ENCODE data around the gene JUNB. TPM values are rescaled to one million over a fixed set of nuclear protein-coding genes. Genes with fewer than 3 reads are reported as not detected.

JUNB gene
- total and polyA plus RNA-seq, 2 of the 4 experiments (the other 2 are of a cell fraction) = 20.8 to 109 TPM

- Histone ChIP-seq H2BK15ac (ENCODE audit: low read depth, low read length) (no peak overlapping the region), H3K4me3 (ENCODE audit: insufficient read depth, low read depth, low read length) (no peak overlapping the region), H3K56ac (ENCODE audit: extremely low read depth, insufficient read depth, low read length) (no peak overlapping the region), H2BK20ac (ENCODE audit: low read depth, low read length) (no peak overlapping the region), H3K27me3 (ENCODE audit: control insufficient read depth, insufficient read depth, low read length) (no peaks in the 10 kb centered on the region), H3K14ac (replicated peaks; ENCODE audit: low read depth, low read length) (no peak overlapping the region), H4K8ac (ENCODE audit: low read depth in 2 of 2, low read length in 2 of 2) (no peak overlapping the region), H3K23ac (ENCODE audit: low read depth, low read length) (no peak overlapping the region), H3K4ac (ENCODE audit: low read depth, low read length) (no peak overlapping the region), H4K91ac (ENCODE audit: insufficient read depth, low read depth, low read length) (no peak overlapping the region), H3K27ac (ENCODE audit: insufficient read depth, low read length) (no peak overlapping the region), H2BK5ac (ENCODE audit: low read depth, low read length, poor library complexity, severe bottlenecking) (no peak overlapping the region), H2AK5ac (ENCODE audit: low read depth, low read length) (no peak overlapping the region), H4K5ac (ENCODE audit: low read depth, low read length) (no peak overlapping the region), H2BK120ac (ENCODE audit: low read depth, low read length) (no peak overlapping the region), H3K4me2 (ENCODE audit: low read depth, low read length) (no peak overlapping the region), H3K4me1 (ENCODE audit: control insufficient read depth, insufficient read depth, low read length) (peaks cover 6% of the 10 kb centered on the region), H3K79me1 (ENCODE audit: low read depth in 1 of 2, low read length in 2 of 2) (peaks cover 0 to 21% of the 10 kb centered on the region in 2 experiments; a peak in 3 of 4 replicates), H3K18ac (ENCODE audit: low read depth, low read length) (no peak overlapping the region), H2AFZ (replicated peaks; ENCODE audit: low read length, poor library complexity) (no peak overlapping the region), H2AK9ac (replicated peaks; ENCODE audit: low read depth, low read length, poor library complexity) (peak overlapping the region; percentile 39), H3K9me1 (ENCODE audit: insufficient read depth, low read length) (peaks cover 10% of the 10 kb centered on the region), H3K36me3 (ENCODE audit: control insufficient read depth, insufficient read depth, low read length) (no peaks in the 10 kb centered on the region; the same call in 1 of the 2 replicates), H4K20me1 (ENCODE audit: insufficient read depth, low read length) (no peaks in the 10 kb centered on the region), H3K9ac (ENCODE audit: low read depth, low read length) (no peak overlapping the region), H3K9me3 (ENCODE audit: control insufficient read depth, insufficient read depth, low read length) (no peaks in the 10 kb centered on the region)
- WGBS, 2 experiments (ENCODE audit: extremely low coverage in 2 of 2, insufficient read length in 1 of 2) = 100% methylated on average over 2 of the region's 2 CpGs; no CpG with 5 or more reads in 1 of the 2 experiments
- ATAC-seq (ENCODE audit: low read depth) = no peak
- intact Hi-C loops (cut with micrococcal nuclease) = no loop called here
- DNase-seq = peak; percentile 35
- TF ChIP-seq RCOR1 (IDR thresholded peaks at IDR 0.05; ENCODE audit: insufficient replicate concordance, low read length) (no peak), SMC3 (IDR thresholded peaks at IDR 0.05; ENCODE audit: low read depth, low read length) (peak; percentile 31; the same call in 1 of the 2 replicates), CEBPB (IDR thresholded peaks at IDR 0.05; ENCODE audit: low read depth, low read length) (no peak), BHLHE40 (IDR thresholded peaks at IDR 0.05; ENCODE audit: low read depth, low read length) (no peak), RAD21 (IDR thresholded peaks at IDR 0.05; ENCODE audit: low read length) (peak; percentile 33), POLR2A (IDR thresholded peaks at IDR 0.05; ENCODE audit: low read depth, low read length) (no peak)
- TF ChIP-seq, protein P1, sequence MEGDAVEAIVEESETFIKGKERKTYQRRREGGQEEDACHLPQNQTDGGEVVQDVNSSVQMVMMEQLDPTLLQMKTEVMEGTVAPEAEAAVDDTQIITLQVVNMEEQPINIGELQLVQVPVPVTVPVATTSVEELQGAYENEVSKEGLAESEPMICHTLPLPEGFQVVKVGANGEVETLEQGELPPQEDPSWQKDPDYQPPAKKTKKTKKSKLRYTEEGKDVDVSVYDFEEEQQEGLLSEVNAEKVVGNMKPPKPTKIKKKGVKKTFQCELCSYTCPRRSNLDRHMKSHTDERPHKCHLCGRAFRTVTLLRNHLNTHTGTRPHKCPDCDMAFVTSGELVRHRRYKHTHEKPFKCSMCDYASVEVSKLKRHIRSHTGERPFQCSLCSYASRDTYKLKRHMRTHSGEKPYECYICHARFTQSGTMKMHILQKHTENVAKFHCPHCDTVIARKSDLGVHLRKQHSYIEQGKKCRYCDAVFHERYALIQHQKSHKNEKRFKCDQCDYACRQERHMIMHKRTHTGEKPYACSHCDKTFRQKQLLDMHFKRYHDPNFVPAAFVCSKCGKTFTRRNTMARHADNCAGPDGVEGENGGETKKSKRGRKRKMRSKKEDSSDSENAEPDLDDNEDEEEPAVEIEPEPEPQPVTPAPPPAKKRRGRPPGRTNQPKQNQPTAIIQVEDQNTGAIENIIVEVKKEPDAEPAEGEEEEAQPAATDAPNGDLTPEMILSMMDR (conservative IDR thresholded peaks at IDR 0.05; ENCODE audit: low read depth, low read length) = peak; percentile 39
- POLR2A ChIA-PET (ENCODE audit: unreplicated experiment) = no interaction called here
- in situ Hi-C loops (cut with MboI; ENCODE audit: low sequenced_read_pairs) = loop anchor here (5.0 kb wide), 1 partner anchor 64 kb away; the partner anchor contains the start of gene MAST1
- CTCF ChIA-PET = interaction anchor here (1.3 to 1.5 kb wide), 2 partner anchors 7 to 20 kb away, joined by 3 read pairs; no protein-coding TSS in a partner anchor
- dilution Hi-C loops (cut with HindIII; ENCODE audit: low sequenced_read_pairs, unreplicated experiment) = no loop called here
- BruUV-seq (replicated peaks) = no TSS peak
These were observed 17.7 kb upstream of the JUNB start for GRCh38 chr19:12773571-12773970.

All from IMR-90 (cell line).